Measurements from ENCODE around the gene PKP3.
"Not testable (repeated sequence)": the region's sequence is repeated elsewhere in the genome, so short reads cannot be mapped to it uniquely, and the experiment has no call there.

PKP3 gene

DNA sequence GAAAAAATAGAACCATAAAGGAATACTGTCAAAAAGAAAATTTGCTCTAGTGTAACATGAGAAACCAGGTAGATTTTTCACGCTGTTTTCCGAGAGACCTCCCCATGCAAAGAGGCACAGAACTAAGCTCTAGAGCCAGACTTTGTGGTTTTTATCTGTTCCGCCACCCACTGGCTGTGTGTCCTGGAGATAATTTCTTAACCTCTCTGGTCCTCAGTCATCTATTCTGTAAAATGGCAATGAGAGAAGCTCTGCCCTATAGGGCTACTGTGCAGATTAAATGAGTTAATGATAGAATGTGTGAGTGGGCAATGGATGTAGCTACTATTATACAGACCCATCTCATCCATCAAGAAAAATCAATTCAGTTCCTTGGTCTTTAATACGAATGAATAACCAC lies 30.2 kb downstream of the PKP3 start:
- no peak for DNase-seq (ENCODE audit: low read depth in 2 of 2, low spot score in 1 of 2)

DNA sequence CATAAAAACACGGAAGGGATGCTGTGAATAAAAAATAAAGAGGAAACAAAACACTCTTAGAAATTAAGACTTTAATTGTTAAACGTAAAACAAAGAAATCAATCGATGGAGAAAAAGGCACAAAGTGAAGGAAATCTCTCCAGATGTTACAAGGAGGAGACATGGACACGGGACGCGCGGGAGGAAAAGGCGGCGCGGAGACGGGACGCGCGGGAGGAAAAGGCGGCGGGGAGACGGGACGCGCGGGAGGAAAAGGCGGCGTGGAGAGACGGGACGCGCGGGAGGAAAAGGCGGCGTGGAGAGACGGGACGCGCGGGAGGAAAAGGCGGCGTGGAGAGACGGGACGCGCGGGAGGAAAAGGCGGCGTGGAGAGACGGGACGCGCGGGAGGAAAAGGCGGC lies 30.8 kb downstream of the PKP3 start:
- not testable (repeated sequence) for DNase-seq (ENCODE audit: low read depth in 2 of 2, low spot score in 1 of 2)

DNA sequence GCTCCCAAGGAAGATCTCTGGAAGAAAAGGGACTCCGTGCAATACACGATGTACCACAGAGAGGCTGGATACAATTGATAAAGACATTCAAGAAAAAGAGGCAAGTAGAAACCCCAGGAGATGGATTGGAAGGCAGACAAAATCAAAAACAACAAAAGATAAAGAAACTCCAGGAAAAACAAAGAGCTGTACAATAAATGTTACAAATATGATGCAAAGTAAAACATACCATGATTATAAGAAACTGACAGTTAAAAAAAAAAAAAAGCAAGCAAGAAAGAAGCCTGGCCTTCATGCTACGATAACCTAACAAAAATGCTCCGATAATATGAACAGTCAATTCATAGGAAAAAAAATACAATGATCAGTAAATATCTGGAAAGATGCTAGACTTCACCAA lies 31.3 kb downstream of the PKP3 start:
- DNase-seq (ENCODE audit: low read depth in 2 of 2, low spot score in 1 of 2), result no peak

DNA sequence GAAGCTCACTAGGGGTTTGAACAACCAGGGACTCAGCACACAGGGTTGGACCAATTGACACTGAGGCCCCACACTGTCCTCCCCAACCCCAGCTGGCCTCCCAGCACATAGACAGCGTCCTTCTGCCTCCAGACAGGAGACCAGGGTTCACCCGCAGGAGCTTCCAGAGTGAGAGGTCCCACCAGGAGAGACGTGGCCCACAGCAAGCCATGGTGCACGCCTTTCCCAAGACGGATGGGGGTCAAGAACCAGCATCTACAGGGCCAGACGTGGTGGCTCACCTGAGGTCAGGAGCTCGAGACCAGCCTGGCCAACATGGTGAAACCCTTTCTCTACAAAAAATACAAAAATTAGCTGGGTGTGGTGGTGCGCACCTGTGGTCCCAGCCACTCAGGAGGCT lies 32.8 kb downstream of the PKP3 start:
- DNase-seq (ENCODE audit: low read depth in 2 of 2, low spot score in 1 of 2), result no peak

DNA sequence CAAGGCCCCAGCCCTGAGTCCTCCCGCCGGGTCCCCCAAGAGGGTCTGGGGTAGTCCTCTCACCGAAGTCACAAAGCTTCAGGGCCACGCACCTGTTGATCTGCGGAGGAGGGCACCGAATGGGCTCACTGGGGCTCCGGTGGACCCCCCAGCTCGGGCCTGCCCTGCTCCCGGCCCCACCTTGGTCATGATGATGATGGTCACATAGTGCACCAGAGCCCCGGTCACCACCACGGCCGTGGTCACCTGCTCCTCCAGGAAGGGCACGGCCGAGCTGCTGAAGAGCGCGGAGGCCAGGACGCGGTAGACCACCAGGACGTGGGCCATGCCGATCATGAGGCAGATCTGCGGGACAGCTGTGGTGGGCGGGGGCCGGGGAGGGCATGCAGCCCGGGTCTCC lies 34.3 kb downstream of the PKP3 start:
- DNase-seq (ENCODE audit: low read depth in 2 of 2, low spot score in 1 of 2), result no peak

DNA sequence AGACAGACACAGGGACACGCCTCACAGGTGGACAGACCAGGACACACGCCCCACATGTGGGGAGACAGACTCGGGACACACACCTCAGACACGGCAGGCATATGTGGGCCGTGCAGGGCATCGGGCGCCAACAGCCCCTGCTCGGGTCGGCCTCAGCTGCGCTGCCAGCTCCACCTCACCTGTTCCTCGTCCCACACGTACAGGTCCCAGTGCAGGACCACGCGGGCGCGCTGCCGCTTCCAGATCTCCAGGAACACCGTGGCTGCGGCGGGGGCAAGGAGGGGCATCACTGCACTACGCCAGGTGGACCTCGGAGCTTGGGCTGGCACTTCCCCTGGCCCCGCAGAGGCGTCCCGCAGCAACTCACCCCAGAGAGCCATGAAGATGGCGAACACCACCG lies 35.4 kb downstream of the PKP3 start:
- DNase-seq (ENCODE audit: low read depth in 2 of 2, low spot score in 1 of 2), result no peak

DNA sequence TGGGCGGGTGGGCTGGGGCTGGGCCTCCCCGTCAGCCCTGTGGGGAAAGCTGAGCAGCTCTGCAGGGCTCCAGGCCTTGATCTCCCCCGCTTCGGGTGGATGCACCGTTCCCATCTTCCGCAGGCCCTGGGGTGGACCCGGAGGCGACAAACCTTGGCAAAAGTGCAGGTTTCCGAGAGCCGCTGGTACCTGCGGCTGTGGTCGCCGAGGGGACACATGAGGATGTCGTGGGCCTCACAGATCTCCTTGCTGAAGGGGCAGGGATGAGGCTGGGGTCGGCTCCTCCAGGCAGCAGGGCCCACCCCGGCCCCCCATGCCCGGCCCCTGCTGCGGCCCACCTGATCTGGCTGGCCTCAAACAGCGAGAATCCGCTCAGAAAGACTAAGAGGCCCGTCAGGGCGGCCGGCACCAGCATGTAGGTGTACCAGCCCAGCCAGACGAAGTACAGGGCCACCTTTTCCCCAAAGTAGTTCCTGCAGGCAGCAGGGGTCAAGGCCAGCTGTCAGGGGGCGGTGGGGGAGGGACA lies 36.0 kb downstream of the PKP3 start:
- no peak for DNase-seq (ENCODE audit: low read depth in 2 of 2, low spot score in 1 of 2)

DNA sequence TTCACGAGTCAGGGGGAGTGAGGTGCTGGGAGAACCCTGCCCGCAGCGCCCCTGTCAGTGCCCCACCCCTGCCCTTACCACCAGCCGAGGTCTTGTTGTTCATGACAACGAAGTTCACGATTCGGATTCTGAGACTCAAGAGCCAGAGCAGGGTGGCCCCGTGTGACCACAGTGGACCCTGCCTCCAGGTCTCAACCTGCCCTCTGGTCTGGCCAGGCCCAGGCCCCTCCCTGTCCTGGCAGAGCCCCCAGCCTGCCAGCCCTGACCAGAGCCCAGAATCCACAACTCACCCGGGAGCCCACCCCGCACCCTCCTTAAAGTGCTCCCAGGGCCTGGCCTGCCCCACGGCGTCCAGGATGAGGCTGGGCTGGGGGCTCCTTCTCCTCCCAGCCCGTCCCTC lies 37.9 kb downstream of the PKP3 start:
- DNase-seq (ENCODE audit: low read depth in 2 of 2, low spot score in 1 of 2), result no peak

DNA sequence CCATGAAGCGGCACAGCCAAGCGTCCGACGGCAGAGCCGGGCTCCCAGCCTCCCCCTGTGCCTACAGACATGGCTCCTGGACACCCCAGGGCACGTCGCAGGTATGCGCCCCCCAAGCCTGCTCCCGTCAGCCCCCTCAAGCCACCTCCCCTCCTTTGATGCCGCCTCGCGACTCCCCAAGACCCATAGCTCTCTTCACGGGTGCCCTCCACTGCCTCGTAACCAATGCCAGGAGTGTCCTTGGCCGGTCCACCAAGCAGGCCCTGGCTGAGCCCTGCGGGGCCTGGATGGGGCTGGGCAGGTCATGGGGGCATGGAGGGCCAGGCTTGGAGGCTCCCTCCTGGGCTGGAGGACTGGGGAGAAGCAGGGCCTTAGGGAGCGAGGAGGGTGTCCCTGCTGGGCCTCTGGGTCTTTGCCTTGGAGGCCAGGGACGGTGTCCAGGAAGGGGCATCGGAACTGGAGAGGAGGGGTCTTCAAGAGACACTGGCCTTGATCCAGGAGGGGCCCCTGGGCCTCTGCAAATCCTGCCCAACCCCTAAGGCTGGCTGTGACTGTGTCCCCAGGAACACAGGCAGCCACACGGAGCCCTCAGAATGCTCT lies 38.6 kb downstream of the PKP3 start:
- DNase-seq (ENCODE audit: low read depth in 2 of 2, low spot score in 1 of 2), result no peak

DNA sequence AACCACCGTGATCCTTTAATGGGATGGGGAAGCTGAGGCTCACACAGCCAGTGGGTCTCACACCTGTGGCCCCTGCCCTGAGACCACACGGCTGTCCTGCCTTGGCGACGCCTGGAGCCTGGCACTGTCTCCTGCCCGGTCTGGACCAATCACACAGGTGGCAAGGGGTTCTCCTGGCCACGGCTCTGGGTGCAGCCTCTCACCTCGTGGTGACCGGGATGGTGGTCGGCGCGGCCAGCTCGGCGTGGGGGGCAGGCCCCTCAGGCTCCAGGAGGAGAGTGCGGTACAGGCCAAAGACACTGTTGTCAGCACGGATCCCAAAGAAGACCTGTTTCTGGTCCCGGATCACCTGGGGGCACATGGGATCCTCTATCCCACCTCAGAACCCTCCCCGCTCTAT lies 39.1 kb downstream of the PKP3 start:
- no peak for DNase-seq (ENCODE audit: low read depth in 2 of 2, low spot score in 1 of 2)

DNA sequence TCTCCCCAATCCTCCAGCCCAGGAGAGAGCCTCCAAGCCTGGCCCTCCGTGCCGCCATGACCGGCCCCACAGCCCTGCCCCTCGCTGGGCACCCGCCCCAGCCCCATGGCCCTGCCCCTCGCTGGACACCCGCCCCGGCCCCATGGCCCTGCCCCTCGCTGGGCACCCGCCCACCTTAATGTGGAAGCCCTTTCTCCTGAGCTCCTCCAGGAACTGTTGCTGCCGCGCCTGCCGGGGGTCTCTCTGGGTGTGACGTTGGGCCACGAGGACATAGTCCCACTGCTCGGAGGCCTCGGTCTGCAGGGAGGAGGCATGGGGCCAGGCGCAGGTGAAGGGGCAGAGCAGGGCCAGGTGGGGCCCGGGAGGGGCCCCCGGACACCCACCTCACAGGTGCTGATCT lies 39.6 kb downstream of the PKP3 start:
- no peak for DNase-seq (ENCODE audit: low read depth in 2 of 2, low spot score in 1 of 2)

DNA sequence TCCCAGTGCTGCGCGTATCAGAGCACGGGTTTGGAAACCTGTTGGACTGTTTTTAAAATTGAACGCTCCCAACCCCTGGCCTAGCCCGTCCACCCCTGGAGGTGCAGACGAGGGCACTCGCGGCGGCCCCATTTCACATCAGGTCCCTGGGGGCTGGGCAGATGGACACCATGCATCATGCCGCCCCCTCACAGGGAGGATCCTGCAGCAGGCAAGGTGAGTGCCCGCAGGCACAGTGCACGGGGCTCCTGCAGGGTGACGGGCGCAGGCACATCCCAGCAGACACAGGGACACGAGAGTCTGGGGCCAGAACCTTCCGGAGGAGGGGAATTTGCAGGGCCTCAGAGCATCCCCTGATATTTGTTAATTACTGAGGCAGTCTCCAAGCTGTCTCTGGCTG lies 40.5 kb downstream of the PKP3 start:
- DNase-seq (ENCODE audit: low read depth in 2 of 2, low spot score in 1 of 2), result no peak

DNA sequence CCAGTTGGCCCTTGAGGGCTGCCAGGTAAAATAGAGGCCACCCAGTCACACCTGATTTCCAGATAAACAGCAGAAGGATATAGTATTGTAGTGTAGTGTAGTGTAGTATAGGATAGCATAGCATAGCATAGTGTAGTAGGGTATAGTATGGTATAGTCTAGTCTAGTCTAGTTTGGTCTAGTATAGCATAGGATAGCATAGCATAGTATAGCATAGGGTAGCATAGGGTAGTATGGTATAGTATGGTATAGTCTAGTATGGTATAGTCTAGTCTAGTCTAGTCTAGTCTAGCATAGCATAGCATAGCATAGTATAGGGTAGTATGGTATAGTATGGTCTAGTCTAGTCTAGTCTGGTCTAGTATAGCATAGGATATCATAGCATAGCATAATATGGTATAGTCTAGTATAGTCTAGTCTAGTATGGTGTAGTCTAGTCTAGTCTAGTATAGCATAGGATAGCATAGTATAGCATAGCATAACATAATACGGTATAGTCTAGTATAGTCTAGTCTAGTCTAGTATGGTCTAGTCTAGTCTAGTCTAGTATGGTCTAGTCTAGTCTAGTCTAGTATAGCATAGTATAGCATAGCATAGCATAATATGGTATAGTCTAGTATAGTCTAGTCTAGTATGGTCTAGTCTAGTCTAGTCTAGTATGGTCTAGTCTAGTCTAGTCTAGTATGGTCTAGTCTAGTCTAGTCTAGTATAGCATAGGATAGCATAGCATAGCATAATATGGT lies 41.2 kb downstream of the PKP3 start:
- DNase-seq (ENCODE audit: low read depth in 2 of 2, low spot score in 1 of 2), result not testable (repeated sequence)

DNA sequence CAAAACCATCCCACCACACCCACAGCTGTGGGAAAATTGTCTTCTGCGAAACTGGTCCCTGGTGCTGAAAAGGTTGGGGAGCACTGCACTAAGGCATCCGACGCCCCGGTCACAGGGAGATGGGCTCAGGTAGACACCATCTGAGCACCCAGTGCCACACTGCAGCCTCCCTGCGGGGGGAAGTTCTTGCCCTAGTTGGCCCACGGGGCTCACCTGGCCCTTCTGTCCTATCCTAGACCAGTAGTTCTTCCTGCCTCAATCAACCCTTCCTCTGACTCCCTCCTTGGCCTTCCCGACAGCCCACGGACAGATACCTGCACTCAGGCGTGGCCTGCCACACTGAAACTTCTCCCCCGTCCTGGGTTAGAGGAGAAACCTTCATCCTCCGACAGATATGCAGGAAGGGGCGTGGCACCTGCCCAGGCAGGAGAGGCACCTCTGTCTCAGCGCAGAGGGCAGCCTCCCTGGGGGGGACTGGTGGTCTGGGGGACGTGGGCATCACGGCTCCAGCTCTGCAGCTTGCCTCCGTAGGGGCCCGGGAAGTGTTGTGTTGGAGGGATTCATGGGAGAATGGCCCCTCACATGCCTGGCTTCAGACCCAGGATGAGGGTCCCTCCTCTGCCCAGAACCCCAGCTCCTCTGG lies 43.3 kb downstream of the PKP3 start:
- DNase-seq (ENCODE audit: low read depth in 2 of 2, low spot score in 1 of 2), result no peak

DNA sequence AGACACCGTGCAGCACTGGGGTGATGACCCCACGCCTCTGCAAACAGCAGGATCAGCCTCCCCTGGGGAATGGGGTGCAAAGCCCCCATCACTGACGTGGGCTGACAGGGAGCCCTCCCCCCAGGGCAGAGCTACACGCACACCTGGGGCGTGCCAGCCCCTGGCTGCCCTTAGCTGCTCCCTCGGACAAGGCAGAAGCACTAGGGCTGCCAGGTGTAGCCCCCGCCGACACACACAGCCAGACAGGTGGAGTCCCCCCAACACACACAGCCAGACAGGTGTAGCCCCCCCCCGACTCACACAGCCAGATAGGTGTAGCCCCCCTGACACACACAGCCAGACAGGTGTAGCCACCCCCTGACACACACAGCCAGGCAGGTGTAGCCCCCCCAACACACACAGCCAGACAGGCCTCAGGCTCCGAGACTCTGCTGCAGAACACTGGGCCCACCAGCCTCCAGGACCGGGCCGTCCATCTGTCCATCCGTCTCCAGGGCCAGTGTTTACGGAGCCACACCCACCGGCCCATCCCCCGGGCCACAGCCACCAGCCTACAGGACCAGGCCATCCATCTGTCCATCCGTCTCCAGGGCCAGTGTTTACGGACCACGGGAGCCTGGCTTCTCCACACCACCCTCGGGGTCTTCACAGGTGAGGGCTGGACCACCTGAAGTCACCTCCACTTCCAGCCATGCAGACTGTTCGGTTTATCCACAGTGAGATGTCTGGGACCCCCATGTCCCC lies 44.3 kb downstream of the PKP3 start:
- DNase-seq (ENCODE audit: low read depth in 2 of 2, low spot score in 1 of 2), result no peak

DNA sequence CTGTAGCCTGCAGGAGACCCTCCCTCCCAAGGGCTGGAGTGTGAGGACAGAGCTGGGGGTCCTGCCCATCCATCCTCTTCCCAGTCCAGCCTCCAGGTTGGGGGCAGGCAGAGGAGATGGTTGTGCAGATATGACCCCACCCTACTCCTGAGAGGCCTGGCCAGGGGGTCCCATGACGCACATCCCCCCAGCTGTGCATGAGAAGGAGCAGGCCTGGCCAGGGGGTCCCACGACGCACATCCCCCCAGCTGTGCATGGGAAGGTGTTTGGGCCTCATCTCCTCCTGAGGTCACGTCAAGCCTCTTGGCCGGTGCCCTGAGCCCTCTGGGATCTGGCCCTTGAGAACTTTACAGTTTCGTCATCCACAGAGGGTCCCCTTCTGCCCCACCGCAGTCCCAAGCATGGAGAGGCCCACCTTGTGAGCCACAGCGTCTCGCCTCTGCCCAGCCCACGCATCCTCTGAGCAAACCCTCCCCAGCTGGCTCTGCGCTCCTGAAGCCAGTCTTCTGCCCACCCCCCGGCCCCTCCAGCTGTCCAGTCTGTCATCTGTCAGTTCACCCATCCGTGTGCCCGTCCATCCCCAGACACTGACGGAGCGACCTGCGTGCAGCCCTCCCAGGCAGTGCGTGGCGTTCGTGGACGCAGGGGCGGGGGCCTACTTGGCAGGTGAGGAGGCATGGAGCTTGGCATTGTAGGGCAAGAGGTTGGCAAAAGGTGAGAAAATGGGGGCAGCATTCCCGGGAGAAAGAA lies 45.5 kb downstream of the PKP3 start:
- DNase-seq (ENCODE audit: low read depth in 2 of 2, low spot score in 1 of 2), result no peak

DNA sequence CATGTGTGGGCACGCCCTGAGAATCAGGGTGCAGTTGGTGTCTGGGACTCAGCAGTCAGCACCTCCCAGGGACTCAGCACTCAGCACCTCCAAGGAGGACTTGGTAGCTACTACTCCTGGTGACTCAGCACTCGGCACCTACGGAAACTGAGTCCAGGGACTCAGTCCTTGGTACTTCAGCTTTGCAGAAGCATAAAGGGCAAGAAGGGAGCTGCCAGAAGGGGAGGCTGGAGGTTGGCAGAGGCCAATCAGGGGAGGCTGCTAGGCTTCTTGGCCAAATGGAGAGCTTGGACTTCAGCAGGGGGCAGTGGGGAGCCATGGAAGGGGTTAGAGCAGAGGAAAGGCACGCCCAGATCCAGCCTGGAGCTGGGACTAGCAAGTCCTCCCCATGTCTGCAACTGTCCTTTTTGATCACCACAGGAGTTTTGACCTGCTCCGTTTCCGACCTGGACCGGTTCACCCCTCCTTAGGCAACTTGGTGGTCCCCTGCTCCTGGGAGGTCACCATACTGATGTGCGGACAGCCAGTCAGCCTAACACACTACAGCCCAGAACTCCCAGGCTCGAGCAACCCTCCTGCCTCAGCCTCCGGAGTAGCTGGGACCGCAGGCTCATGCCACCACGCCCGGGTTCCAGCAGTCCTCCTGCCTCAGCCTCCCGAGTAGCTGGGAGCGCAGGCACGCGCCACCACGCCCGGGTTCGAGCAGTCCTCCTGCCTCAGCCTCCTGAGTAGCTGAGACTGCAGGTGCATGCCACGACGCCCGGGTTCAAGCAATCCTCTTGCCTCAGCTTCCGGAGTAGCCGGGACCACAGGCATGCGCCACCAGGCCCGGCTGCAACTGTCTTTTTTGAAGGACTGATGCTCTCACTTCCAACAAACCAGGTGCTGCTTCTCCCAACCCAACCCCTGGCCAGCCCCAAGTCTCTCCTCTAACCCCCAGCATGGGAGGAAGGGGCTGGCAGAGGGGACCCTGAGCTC lies 46.3 kb downstream of the PKP3 start:
- DNase-seq (ENCODE audit: low read depth in 2 of 2, low spot score in 1 of 2), result no peak

DNA sequence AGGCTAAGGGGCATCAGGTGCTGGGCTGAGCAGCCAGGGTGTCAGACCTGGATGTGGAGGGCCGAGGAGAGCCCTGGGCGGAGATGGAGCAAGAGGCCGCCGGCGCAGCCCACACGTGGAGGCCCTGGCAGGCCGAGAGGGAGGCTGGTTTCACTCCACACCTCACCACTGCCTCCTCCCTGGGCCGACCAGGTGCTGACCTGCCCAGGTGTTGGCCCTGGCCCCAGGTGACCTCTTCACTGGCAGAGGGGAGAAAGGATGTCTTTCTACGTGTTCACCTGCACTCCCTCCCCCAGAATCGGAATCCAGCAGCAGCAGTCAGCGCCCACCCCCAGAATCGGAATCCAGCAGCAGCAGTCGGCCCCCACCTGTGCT lies 47.0 kb downstream of the PKP3 start:
- no peak for DNase-seq (ENCODE audit: low read depth in 2 of 2, low spot score in 1 of 2)

DNA sequence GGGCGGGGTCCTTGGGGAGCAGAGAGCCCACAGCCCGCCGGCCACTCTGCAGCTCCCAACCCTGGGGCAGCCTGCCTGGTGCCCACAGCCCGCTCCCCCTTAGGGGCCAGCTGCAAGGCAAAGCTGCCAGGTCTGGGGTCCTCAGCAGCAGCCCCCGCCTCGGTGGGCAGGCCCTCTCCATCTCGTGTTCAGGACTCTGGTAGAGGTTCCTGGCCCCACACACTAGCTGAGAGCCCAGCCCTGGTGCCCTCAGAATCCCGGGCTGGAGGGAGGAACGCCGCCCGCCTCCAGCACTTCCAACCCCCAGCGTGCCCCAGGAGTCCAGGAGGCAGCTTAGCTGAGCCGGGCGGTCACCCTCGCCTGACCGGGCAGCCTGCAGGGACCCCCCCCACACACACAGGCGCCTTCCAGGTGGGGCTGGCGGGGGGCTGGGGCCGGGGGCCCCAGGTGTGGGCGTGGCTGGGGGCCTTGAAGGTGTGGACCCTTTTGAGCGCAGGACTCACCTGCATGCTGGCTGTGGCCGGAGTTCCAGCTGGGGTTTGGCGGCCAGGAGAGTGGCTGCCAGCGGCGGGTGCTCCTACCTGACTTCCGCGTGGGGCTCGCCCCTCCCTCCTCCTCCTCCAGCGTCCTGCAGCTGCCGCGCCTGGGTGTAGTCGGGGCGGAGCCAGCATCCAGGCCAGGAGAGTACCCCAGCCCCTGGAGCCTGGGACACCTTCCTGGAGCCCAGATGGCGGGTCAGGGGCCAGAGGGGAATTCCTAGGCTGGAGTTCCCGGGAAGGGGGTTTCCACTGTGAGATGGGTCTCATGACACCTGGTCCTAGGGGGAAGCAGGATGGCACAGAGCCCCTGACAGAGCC lies 47.6 kb downstream of the PKP3 start, which contains the start of gene ANO9:
Gene ANO9 (minus strand): TSS at position 594 of the 857 bp plus-strand sequence. CDS start 85 bp downstream, at position 509.
- peak in 1 of 2 donors; percentile 27 for DNase-seq (ENCODE audit: low read depth in 2 of 2, low spot score in 1 of 2)
